Measurements from ENCODE around the gene STX1A. TPM values are rescaled to one million over a fixed set of nuclear protein-coding genes. Genes with fewer than 3 reads are reported as not detected.

STX1A gene
- total and polyA plus RNA-seq, 2 of the 13 experiments (the other 11 are each of a cell fraction or from before 2014, with no cell fraction given), result 6.1 to 12.2 TPM

DNA sequence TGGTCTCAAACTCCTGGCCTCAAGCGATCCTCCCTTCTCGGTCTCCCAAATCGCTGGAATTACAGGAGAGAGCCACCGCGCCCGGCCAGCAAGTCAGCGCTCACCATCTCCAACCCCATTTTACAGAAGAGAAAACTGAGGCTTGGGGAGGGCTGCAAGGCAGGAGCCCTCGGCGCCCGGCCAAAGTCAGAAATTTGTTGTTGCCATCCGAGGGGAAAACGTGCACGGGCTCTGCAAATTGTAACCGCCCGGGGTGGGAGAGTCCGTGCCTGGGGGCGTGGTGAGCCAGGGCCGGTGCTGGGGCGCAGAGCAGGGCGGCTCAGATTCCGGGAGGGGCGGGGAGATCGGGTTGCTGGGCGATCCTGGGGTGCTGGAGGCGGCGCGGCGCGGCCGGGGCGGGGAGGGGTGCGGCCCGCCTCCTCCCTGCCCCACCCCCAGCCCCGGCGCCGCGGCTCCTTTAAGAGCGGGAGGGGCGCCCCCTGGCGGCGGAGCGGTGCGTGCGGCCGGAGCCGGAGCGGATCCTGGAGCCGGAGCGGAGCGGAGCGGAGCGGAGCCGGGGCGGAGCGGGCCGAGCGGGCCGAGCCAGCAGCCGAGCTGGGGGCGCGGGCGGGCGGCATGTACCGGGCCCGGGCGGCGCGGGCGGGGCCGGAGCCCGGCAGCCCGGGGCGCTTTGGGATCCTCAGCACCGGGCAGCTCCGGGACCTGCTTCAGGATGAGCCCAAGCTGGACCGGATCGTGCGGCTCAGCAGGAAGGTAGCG, 51.9 kb downstream of the STX1A start, which contains the start of gene VPS37D (continued):
- TF ChIP-seq, protein P1, sequence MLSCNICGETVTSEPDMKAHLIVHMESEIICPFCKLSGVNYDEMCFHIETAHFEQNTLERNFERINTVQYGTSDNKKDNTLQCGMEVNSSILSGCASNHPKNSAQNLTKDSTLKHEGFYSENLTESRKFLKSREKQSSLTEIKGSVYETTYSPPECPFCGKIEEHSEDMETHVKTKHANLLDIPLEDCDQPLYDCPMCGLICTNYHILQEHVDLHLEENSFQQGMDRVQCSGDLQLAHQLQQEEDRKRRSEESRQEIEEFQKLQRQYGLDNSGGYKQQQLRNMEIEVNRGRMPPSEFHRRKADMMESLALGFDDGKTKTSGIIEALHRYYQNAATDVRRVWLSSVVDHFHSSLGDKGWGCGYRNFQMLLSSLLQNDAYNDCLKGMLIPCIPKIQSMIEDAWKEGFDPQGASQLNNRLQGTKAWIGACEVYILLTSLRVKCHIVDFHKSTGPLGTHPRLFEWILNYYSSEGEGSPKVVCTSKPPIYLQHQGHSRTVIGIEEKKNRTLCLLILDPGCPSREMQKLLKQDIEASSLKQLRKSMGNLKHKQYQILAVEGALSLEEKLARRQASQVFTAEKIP (CRISPR knock-in tag; IDR thresholded peaks at IDR 0.05; ENCODE audit: borderline replicate concordance), result no peak
- TF ChIP-seq ZNF616 (CRISPR knock-in tag; IDR thresholded peaks at IDR 0.05; ENCODE audit: low read depth), result no peak
- TF ChIP-seq, protein P2, sequence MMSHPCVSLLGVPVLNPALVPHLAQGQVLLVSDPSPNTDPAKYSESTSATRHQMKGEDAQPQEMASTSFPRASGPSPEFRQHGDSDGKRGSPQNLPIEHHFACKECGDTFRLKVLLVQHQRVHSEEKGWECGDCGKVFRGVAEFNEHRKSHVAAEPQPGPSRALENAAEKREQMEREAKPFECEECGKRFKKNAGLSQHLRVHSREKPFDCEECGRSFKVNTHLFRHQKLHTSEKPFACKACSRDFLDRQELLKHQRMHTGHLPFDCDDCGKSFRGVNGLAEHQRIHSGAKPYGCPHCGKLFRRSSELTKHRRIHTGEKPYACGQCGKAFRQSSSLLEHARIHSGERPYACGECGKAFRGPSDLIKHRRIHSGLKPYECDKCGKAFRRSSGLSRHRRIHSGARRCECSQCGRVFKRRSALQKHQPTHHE (CRISPR knock-in tag; IDR thresholded peaks at IDR 0.05; ENCODE audit: borderline replicate concordance), result no peak
- no peak for TF ChIP-seq KAT8 (CRISPR knock-in tag; IDR thresholded peaks at IDR 0.05)
- no peak for TF ChIP-seq ZNF3 (CRISPR knock-in tag; IDR thresholded peaks at IDR 0.05)
- TF ChIP-seq TMF1 (CRISPR knock-in tag; IDR thresholded peaks at IDR 0.05; ENCODE audit: low read depth), result no peak
- TF ChIP-seq ZMYM2 (CRISPR knock-in tag; IDR thresholded peaks at IDR 0.05), result peak; percentile 93
- TF ChIP-seq, protein P3, sequence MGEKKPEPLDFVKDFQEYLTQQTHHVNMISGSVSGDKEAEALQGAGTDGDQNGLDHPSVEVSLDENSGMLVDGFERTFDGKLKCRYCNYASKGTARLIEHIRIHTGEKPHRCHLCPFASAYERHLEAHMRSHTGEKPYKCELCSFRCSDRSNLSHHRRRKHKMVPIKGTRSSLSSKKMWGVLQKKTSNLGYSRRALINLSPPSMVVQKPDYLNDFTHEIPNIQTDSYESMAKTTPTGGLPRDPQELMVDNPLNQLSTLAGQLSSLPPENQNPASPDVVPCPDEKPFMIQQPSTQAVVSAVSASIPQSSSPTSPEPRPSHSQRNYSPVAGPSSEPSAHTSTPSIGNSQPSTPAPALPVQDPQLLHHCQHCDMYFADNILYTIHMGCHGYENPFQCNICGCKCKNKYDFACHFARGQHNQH (CRISPR knock-in tag; IDR thresholded peaks at IDR 0.05), result no peak
- peak; percentile 75; the same call in 1 of the 2 replicates for TF ChIP-seq SIN3A (IDR thresholded peaks at IDR 0.05; ENCODE audit: borderline replicate concordance, low read depth, low read length)
- TF ChIP-seq ZNF207 (IDR thresholded peaks at IDR 0.05; ENCODE audit: borderline replicate concordance), result no peak
- no peak; the same call in 1 of the 2 replicates for TF ChIP-seq POGZ (CRISPR knock-in tag; IDR thresholded peaks at IDR 0.05)
- no peak for TF ChIP-seq ZNF205 (CRISPR knock-in tag; IDR thresholded peaks at IDR 0.05)
- no peak for TF ChIP-seq SNAPC2 (CRISPR knock-in tag; IDR thresholded peaks at IDR 0.05)
- no peak for TF ChIP-seq TEAD2 (CRISPR knock-in tag; IDR thresholded peaks at IDR 0.05)
- TF ChIP-seq YY1 (IDR thresholded peaks at IDR 0.05; ENCODE audit: insufficient read depth, insufficient replicate concordance, low read depth, low read length), result peak; percentile 78
- TF ChIP-seq, protein P4, sequence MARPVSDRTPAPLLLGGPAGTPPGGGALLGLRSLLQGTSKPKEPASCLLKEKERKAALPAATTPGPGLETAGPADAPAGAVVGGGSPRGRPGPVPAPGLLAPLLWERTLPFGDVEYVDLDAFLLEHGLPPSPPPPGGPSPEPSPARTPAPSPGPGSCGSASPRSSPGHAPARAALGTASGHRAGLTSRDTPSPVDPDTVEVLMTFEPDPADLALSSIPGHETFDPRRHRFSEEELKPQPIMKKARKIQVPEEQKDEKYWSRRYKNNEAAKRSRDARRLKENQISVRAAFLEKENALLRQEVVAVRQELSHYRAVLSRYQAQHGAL (CRISPR knock-in tag; IDR thresholded peaks at IDR 0.05; ENCODE audit: not compliant biosample characterization), result no peak
- 0 out of 2 replicates have a peak, but pooled peaks have one; percentile 27 for TF ChIP-seq ZNF501 (CRISPR knock-in tag; IDR thresholded peaks at IDR 0.05)
- TF ChIP-seq, protein P5, sequence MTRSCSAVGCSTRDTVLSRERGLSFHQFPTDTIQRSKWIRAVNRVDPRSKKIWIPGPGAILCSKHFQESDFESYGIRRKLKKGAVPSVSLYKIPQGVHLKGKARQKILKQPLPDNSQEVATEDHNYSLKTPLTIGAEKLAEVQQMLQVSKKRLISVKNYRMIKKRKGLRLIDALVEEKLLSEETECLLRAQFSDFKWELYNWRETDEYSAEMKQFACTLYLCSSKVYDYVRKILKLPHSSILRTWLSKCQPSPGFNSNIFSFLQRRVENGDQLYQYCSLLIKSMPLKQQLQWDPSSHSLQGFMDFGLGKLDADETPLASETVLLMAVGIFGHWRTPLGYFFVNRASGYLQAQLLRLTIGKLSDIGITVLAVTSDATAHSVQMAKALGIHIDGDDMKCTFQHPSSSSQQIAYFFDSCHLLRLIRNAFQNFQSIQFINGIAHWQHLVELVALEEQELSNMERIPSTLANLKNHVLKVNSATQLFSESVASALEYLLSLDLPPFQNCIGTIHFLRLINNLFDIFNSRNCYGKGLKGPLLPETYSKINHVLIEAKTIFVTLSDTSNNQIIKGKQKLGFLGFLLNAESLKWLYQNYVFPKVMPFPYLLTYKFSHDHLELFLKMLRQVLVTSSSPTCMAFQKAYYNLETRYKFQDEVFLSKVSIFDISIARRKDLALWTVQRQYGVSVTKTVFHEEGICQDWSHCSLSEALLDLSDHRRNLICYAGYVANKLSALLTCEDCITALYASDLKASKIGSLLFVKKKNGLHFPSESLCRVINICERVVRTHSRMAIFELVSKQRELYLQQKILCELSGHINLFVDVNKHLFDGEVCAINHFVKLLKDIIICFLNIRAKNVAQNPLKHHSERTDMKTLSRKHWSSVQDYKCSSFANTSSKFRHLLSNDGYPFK (CRISPR knock-in tag; IDR thresholded peaks at IDR 0.05; ENCODE audit: borderline replicate concordance), result no peak
- no peak for TF ChIP-seq STAT5B (CRISPR knock-in tag; IDR thresholded peaks at IDR 0.05)
- TF ChIP-seq ZNF788 (CRISPR knock-in tag; IDR thresholded peaks at IDR 0.05; ENCODE audit: borderline replicate concordance), result no peak
- TF ChIP-seq ZNF761 (CRISPR knock-in tag; conservative IDR thresholded peaks at IDR 0.05), result no peak
